KOPT-K1 (cell line): ENCODE measurements around the gene KIF22.

Experiments
- H3K27ac ChIP-seq: fragments of 200-600 bp; sonication (generic); 2 replicates; pipeline ENCODE4 v1.5.1; 2016; ENCODE audit warnings: antibody characterized with exemption, mild to moderate bottlenecking, low read depth, low read length; ENCODE audit not compliant: poor library complexity, severe bottlenecking
- H3K36me3 ChIP-seq: fragments of 200-600 bp; sonication (generic); 2 replicates; pipeline ENCODE4 v1.5.1; 2017; ENCODE audit warnings: antibody characterized with exemption, mild to moderate bottlenecking, low read length, moderate library complexity; ENCODE audit not compliant: insufficient read depth
- H3K9me3 ChIP-seq: fragments of 200-600 bp; sonication (generic); 2 replicates; pipeline ENCODE4 v1.5.1; 2017; ENCODE audit warnings: antibody characterized with exemption, low read length, mild to moderate bottlenecking; ENCODE audit not compliant: insufficient read depth, poor library complexity, severe bottlenecking

KIF22 gene

DNA sequence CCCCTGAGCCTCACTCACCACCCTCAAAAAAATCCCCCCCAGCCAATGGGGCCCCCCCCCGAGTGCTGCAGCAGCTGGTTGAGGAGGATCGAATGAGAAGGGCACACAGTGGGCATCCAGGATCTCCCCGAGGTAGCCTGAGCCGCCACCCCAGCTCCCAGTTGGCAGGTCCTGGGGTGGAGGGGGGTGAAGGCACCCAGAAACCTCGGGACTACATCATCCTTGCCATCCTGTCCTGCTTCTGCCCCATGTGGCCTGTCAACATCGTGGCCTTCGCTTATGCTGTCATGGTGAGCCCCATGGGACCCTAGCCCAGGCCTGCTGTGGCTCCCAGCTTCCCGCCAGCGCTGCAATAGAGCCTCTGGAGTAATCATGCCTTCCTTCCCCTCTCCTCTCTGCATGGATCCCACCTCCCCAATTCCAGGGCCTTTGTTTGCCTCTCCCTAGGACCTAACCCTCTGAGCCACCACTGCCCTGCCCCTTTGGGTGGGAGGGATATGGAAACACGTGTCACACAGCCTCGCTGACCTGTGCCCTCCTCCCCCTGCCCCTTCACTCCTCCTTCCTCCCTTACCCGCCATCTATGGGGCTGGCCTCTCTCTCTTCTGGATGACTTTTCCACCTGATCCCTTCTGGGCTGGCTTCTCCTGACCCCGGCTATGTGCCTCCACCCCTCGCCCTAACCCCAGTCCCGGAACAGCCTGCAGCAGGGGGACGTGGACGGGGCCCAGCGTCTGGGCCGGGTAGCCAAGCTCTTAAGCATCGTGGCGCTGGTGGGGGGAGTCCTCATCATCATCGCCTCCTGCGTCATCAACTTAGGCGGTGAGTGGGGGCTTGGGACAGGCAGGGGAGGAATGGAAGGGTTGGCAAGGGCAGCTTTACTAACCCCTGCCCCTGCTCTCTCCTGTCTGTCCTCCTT, 23.4 kb downstream of the KIF22 start:
- Histone ChIP-seq H3K9me3 (no peaks in the 10 kb centered on the region), H3K36me3 (peaks cover 33% of the 10 kb centered on the region), H3K27ac (no peak overlapping the region)

DNA sequence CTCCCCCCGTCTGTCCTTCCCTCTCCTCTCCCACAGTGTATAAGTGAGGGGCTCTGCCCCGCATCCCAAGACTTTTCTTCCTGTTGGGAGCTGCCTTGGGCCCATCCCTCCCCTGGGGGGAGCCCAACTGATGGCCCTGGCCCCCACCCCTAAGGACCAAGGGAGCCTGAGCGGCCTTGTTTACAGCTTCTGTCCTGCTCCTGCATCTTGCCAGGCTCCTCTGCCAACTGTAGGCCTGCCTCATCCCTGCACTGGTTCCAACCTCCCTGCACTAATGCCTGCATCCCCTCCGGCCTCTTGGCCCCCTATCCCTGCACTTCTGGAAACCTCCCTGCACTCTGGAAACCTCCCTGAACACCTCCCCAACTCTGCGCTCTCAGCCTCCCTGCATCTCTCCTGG, 24.0 kb downstream of the KIF22 start:
- Histone ChIP-seq H3K9me3 (no peaks in the 10 kb centered on the region), H3K36me3 (peaks cover 33% of the 10 kb centered on the region), H3K27ac (peak overlapping the region; percentile 91)

DNA sequence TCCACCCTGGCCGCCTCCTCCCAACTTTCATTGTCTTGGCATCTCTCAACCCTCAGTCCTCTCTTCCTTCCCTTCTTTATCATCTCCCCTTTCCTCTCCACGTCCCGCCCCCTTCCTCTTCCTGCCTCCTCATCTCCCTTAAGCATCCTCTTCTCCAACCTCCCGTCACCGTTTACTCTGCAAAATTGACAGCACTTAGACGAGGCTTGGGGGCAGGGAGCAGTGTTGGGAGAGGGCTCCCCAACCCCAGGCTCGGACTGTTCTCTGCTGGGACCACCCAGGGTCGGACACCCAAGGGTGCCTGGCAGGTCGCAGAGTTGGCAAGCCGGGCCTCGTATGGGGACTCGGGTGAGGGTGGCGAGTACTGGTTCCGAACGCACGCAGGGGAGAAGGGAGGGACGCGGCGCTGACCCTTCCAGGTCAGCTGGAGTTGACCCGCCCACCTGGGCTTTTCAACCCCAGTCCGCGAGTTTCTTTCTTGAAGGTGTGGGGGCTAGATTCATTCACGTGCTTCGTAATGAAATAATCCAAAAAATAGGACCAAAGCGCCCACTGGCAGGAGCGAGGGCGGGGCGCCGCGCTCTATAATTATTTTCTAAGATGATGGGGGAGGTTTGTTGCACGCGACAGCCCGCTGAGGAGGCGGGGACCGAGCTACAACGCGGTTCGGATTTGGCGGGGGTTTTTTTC, 24.6 kb downstream of the KIF22 start:
- no peaks in the 10 kb centered on the region for H3K9me3 ChIP-seq
- H3K27ac ChIP-seq: peak overlapping the region; percentile 91
- H3K36me3 ChIP-seq: peaks cover 32% of the 10 kb centered on the region

DNA sequence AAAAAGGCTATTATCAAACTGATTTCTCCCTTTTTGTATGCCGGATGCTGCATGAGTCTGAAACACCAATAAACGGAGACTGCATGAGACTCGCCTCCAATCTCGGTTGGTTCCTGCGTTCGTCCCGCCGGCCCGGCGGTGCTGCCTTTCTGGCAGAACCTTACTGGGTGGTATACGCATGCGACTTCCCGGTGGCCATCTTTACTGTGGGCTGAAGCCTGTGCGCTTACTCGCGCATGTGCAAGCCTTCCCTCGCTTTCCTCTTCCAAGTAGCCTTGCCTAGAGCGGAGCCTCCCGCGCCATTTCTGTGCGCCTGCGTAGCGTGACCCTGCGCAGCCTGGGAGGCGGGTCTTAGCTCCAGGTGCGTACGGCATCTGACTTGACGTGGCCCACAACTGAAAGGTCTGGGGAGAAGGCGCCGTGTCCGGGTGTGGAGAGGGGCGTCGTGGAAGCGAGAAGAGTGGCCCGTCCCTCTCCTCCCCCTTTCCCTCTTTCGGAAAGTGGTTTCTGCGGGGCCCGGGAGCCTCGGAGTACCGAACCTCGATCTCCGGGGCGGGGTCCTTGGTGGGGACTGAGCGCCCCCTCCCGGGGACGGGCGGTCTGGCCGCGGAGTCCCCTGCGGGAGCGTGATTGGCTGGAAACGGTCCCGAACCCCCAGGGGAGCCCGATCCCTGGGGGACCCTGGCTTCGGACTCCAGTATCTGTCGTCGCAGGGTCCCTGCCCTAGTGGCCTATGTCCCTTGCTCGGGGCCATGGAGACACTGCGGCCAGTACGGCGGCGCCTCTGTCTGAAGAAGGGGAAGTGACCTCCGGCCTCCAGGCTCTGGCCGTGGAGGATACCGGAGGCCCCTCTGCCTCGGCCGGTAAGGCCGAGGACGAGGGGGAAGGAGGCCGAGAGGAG, 25.5 kb downstream of the KIF22 start, which contains the start of gene PAGR1:
PAGR1 (plus strand) TSS at position 360 of the 901 bp plus-strand sequence; CDS start at position 734, 374 bp downstream.
- no peaks in the 10 kb centered on the region for H3K9me3 ChIP-seq
- peak within 1 kb of the TSS; percentile 91 for H3K27ac ChIP-seq
- H3K36me3 ChIP-seq: peaks cover 28% of the 10 kb centered on the region

DNA sequence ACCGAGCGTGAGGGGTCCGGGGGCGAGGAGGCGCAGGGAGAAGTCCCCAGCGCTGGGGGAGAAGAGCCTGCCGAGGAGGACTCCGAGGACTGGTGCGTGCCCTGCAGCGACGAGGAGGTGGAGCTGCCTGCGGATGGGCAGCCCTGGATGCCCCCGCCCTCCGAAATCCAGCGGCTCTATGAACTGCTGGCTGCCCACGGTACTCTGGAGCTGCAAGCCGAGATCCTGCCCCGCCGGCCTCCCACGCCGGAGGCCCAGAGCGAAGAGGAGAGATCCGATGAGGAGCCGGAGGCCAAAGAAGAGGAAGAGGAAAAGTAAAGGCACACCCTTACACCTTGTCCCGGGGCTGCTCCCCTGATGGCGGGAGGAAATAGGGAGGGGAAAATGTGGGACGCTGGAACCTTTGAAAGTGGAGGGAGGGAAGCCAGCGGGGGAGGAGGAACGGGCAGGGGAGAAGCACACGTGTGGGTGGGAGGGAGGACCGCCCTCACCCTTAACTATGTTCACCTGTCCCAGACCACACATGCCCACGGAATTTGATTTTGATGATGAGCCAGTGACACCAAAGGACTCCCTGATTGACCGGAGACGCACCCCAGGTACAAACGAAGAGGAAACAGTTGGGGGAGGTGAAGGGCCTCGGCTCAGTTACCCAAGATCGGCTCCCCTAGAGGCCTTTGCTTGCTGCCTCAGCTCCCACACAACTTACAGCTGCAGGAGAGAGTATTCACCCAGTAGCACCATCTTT, 26.3 kb downstream of the KIF22 start:
- Histone ChIP-seq H3K27ac (peak overlapping the region; percentile 91), H3K9me3 (no peaks in the 10 kb centered on the region), H3K36me3 (peaks cover 36% of the 10 kb centered on the region)

DNA sequence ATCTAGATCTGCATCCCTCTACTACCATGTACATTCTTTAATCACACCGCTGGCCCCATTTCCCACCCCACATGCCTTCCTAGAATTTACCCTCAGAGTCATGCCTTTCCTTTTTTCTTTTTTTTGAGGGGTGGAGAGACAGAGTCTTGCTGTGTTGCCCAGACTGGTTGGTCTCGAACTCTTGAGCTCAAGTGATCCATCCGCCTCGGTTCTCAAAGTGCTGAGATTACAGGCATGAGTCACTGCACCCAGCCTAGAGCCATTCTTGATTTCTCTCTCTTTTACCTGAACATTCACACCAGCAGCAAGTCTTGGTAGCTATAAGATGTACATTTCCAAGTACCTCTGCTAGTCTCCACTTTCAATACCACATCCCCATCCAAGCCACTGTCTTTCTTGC, 27.5 kb downstream of the KIF22 start:
- Histone ChIP-seq H3K9me3 (no peaks in the 10 kb centered on the region), H3K27ac (no peak overlapping the region)

DNA sequence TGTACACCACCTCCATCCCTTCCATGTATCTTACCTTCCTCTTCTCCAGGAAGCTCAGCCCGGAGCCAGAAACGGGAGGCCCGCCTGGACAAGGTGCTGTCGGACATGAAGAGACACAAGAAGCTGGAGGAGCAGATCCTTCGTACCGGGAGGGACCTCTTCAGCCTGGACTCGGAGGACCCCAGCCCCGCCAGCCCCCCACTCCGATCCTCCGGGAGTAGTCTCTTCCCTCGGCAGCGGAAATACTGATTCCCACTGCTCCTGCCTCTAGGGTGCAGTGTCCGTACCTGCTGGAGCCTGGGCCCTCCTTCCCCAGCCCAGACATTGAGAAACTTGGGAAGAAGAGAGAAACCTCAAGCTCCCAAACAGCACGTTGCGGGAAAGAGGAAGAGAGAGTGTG, 29.0 kb downstream of the KIF22 start:
- peaks cover 36% of the 10 kb centered on the region for H3K36me3 ChIP-seq
- no peaks in the 10 kb centered on the region for H3K9me3 ChIP-seq
- peak overlapping the region; percentile 61 for H3K27ac ChIP-seq

More for the DNA sequence above, 27.5 kb downstream of the KIF22 start:
- H3K36me3 ChIP-seq: peaks cover 36% of the 10 kb centered on the region

DNA sequence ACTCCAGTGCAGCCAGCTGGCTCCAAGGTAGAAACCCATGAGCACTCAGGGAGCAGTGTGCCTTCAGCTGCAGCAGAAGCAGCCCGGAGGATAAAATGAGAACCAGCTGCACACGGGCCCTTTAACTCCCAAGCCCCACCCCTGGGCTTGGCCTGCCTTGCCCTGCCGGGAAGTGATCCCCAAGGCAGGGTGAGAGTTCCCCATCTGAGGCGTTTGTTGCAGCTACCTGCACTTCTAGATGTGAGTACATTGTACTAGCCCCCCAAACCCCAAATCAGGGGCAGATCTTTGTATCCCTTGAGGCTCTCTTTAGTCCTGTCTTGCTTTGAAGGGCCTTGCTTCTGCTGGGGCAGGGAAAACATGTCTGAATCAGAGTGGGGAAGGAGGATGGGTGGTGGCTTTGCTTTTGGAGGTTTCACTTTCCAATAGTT, 29.7 kb downstream of the KIF22 start, which contains the start of gene MVP:
MVP (plus strand) TSS at position 192 of the 431 bp plus-strand sequence. CDS start 10,088 bp downstream, outside the sequence.
- Histone ChIP-seq H3K9me3 (no peaks in the 10 kb centered on the region), H3K36me3 (peaks cover 36% of the 10 kb centered on the region), H3K27ac (peak within 1 kb of the TSS; percentile 61)

DNA sequence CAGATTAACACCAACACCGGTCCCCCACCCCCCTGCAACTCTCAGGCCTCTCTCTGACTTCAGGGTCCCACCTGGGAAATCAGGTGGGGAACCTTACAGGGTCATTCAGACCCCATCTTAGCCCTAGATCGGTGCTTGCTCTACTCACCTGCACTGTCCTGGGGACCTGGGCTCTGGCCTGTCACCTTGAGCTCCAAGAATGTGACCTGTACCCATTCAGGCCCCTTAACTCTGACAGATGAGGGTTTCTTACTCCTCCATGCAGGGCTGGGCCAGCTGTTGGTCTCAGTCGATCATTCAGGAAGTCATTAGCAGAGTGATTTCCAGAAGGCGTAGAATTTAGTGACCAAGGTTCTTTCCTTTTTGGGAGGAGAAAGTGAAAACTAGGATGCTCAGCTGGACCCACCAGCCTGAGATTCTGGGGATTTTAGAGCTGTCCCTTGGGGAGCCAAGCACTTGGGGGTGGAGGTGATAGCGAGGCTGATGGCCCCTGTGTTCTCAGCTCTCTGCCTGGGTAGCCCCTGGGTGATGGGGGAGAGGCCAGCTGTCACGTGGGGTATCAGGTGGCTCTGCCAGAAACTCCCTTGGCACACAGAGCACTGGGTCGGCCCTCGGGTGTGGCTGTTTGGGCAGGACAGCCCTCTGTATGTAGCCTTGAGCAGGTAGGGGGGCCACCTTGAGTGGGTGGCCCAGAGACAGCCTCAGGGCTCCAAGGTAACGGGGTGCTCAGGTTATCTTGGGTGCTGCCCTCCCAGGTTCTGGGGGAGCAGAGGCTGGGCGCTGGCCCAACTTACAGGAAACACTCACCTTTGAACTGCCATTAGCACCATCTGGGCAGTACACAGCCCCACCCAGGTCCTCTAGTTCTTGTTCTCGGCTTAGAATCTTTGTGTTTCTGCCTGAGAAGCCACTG, 30.4 kb downstream of the KIF22 start:
- Histone ChIP-seq H3K27ac (peak overlapping the region; percentile 61), H3K36me3 (peaks cover 36% of the 10 kb centered on the region)

DNA sequence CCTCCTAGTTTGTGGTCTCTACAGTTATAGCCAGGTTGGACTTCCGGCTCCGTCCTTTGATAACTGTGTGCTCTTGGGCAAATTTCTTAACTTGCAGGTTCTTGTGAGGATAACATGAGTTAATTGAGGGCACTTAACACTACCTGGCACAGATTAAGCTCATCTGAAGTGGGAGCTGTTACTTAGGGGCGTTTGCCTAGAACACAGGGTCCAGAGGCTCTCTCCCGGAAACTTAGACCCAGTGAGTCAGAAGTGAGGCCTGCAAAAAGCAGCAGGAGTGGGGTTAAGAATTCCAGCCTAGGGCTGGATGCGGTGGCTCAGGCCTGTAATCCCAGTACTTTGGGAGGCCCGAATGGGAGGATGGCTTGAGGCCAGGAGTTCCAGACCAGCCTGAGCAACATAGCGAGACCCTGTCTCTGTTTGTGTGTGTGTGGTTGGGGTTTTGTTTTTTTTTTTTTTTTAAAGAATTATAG, 31.1 kb downstream of the KIF22 start:
- Histone ChIP-seq H3K27ac (no peak overlapping the region), H3K9me3 (no peaks in the 10 kb centered on the region), H3K36me3 (peaks cover 36% of the 10 kb centered on the region)

More for the DNA sequence above, 30.4 kb downstream of the KIF22 start:
- no peaks in the 10 kb centered on the region for H3K9me3 ChIP-seq

DNA sequence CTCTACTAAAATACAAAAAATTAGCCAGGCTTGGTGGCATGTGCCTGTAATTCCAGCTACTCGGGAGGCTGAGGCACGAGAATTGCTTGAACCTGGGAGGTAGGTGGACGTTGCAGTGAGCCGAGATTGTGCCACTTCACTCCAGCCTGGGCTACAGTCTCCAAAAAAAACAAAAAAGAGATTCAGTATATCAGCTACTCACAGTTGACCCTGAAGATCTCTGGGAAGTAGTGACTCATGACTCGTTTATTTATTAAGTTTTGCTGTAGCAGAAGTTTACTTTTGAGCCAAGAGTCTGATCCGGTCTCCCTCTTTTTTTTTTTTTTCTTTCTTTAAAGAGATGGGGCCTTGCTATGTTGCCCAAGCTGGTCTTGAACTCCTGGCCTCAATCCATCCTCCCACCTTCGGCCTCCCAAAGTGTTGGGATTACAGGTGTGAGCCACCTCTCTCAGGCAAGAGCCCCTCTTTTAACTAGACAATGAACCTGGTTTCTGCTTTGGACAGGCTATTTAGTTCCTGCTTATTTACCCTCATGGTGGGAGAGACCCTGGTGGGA, 34.1 kb downstream of the KIF22 start:
- peak overlapping the region; percentile 26 for H3K27ac ChIP-seq
- peaks cover 17% of the 10 kb centered on the region for H3K36me3 ChIP-seq
- H3K9me3 ChIP-seq: no peaks in the 10 kb centered on the region

DNA sequence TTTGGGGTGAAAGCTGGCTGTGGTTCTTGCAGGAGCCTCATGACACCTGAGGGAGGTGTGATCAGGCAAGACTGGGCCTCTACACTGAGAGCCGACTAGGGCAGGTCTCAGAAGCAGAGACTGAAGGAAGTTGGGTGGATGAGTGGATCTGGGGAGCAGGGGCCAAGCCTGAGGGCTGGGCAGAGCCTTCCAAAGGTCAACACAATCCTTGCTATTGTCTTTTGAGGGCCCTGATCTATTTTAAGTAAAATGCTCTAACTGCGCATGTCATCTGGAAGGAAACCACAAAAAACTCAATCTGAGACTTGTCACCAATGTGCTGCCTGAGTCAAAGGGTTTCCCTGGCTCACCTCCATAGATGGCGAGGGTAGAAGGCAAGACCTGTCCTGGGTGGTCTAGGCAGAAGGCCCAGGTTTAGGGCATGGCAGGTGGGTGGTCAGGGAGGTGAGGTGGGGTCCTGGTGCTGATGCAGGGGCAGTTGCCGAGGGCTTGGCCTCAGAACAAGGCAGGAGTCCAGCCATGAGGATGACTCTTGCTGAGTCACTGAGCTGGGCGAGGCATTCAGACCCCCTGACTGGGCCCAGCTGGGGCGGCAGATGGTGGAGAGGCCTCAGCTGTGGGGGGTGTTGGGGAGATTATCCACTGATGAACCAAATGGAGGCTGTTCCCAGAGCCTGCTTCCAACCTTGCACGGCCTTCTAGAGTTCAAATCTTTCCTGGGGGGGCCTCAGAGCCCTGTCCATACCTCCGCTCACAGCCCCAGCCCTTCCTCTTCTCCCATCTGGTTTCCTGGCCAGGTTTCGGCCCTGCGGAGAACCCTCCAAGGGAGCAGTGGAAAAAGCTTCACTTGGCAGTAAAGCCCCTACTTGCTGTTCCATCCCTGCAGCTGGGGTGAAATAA, 34.8 kb downstream of the KIF22 start:
- Histone ChIP-seq H3K27ac (peak overlapping the region; percentile 26), H3K9me3 (no peaks in the 10 kb centered on the region), H3K36me3 (peaks cover 13% of the 10 kb centered on the region; the same call in 1 of the 2 replicates)
